GM18858 (cell line): ENCODE results near the gene OLFML2B.
"Not testable (repeated sequence)": the region's sequence is repeated elsewhere in the genome, so short reads cannot be mapped to it uniquely, and the experiment has no call there.

Experiments used
- ATAC-seq: cut with Tn5 transposase; IDR thresholded peaks from one replicate; pipeline ENCODE4 v1.9.1; 2021; ENCODE audit not compliant: unreplicated experiment

The OLFML2B gene

DNA sequence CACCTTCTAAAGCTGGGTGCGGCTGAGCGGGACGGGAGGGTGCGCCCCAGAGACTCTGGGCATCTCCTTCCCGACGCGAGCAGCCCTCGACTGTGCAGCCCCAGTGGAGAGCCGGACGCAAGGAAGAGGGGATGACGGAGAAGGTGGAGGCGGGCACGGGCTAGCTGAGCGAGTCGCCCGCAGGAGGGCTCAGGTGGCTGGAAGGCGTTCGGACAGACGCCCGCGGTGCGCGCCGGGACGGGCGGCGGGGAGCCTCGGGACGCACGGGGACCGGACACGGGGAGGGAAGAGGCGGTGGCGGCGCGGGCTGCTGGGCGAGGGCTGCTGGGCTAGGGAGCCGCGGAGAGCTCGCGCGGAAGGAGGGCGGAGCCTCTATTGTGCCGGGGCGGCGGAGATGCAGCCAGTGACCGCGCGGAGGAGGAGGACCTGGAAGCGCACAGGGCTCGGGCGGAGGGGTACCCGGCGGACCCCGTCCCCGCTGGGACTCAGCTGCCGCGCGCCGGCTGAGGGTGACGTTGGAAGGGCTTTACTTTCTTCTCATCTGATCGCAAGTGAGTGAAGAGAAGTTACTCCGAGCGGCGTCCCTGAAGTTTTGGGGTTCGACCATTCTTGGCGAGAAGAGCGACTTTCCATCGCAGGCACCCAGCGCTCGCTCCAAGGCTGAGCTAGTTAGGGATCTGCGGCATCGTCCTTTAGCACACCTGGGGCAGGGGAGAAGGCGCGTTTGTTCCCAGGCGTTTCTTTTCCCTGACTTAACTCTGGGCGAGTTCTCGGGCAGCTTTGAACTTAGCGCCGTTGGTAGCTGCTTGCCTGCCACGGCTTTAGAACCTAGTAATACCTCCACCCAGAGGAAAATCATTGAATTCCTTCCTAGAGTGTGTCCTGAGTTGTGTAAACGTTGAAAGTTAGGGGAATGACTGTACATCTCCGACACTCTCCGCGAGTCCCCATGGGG is at the start of gene OLFML2B:
Gene OLFML2B, minus strand, starts transcription at position 323 of the 955 bp plus-strand sequence. CDS start 439 bp downstream, outside the sequence.
- ATAC-seq, result no peak

DNA sequence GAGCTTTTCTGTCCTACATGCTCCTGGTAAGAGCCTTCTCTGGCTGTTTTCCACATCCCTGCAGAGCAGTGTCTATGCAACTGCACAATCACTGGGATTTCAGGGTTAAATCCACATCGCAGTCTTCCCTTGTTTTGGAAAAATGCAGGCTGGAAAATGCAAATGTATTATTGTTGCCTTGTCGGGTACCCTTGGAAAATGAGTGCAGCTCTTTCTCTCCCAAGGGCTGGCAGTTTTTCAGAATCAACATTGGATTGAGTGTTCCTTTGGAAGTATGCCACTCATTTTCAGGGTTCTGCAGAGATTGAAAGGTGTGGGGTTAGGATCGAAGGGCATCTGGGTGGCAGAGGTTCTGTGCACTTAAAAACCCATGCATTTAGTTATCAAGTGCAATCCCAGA is 49.1 kb upstream of the OLFML2B start:
- ATAC-seq, result no peak

DNA sequence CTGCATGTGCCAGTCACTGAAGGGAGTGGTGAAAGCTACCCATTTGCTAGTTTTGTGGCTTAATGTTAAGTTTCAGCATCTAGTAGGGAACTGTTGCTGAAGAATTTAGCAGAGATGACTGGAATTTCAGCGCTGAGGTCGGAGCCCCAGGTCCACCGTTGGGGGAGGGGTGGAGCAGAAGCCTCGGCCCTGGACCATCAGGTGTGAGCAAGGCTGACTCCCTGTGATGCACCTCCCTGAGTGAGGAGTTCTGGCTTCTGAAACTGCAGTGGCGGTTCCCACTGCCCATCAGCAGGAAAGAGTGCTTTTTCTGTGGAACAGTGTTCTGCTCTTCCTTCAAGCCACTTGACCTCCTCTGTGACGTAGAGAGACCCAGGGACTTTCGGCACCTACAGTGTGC is 47.2 kb upstream of the OLFML2B start:
- no peak for ATAC-seq

GRCh38 chr1:162070094-162070748 is 46.6 kb upstream of the OLFML2B start:
- no peak for ATAC-seq

GRCh38 chr1:162069334-162070093 is 45.8 kb upstream of the OLFML2B start, which contains the start of gene NOS1AP:
Gene NOS1AP, plus strand, starts transcription at chr1:162069691. Its CDS starts 487 bp downstream, at chr1:162070178.
- ATAC-seq, result peak; percentile 88

DNA sequence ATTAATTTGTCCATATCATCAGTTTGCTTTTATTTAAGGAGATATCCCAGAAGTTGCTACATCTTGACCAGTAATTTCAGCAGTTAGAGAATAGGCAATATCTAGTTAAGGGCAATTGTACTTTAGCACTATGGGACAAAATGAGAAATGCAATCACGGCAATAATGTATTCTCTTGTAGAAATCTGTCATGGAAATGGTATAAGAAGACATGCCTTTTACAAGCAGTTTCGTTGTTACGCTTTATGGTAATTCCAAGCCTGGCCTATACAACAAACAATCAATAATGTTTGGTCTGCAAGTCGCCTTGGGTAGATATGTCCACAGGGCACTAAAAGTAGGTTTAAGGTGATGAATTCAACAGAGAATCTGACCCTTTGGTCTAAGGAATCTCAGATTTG is 44.6 kb upstream of the OLFML2B start:
- no peak for ATAC-seq

- no peak for ATAC-seq
Measured at GRCh38 chr1:162067466-162067865, 43.8 kb upstream of the OLFML2B start.

DNA sequence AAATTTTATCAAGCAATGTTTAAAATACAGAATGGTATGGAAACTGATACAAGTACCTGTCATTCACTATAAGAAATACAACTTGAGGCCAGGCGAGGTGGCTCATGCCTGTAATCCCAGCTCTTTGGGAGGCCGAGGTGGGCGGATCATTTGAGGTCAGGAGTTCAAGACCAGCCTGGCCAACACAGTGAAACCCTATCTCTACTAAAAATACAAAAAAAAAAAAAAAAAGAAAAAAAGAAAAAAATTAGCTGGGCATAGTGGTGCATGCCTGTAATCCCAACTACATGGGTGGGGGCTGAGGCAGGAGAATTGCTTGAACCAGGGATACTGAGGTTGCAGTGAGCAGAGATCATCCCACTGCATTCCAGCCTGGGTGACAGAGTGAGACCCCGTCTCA is 43.2 kb upstream of the OLFML2B start:
- not testable (repeated sequence) for ATAC-seq

DNA sequence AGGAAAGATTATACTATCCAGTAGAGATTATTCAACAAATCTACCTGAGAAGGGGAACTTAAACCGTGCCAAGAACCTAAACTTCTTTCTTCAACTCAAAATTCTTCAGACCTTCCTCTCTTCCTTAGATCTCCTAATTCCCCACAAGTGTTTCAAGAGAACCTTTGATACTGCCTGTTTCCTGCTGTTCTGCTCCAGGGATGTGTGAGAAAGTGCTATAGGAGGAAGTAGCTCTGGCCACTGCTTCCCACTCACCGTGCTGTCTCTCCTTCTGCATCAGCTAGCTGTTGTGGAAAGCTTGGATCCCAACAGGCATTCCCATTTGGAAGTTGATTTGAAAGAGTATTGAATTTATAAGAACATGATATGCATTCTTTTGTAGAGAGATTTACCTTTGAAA is 41.3 kb upstream of the OLFML2B start:
- no peak for ATAC-seq

GRCh38 chr1:162062542-162063015 is 38.9 kb upstream of the OLFML2B start:
- ATAC-seq, result no peak

DNA sequence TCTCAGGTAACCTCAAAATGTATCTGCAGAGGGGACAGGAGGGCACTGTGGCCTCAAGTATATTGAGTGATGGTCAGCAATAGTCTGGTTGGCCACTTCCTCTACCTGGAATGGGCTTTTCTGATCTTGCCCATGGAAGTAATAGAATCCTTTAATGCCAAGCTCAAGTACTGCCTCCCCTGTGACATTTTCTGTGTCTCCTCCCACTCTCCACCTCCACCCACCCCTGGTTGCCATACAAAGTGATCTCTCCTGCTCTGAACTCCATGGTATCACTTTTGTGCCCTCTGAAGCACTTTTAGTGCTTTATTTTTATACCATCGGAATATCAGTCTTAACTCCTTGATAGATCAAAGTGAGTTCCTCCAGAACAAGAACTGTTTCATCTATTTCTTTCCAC is 36.6 kb upstream of the OLFML2B start:
- ATAC-seq, result no peak

DNA sequence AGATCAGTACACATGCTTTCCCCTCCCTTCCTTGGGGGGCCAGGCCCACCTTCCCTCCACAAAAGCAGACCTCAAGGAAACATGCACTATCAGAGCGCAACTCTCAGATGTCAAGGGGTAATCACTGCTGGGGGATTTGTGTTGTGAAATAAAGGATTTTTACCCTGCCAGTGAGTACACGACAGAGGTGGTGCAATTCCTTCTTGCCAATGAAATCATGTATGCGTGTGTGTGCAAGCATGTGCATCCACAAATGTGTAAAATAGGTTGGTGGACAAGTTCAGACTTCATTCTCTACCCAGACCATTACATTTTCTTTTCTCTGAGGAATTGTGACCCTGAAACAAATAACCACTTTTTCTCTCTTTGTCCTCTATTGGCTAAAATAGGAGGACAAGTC is 36.1 kb upstream of the OLFML2B start:
- no peak for ATAC-seq

DNA sequence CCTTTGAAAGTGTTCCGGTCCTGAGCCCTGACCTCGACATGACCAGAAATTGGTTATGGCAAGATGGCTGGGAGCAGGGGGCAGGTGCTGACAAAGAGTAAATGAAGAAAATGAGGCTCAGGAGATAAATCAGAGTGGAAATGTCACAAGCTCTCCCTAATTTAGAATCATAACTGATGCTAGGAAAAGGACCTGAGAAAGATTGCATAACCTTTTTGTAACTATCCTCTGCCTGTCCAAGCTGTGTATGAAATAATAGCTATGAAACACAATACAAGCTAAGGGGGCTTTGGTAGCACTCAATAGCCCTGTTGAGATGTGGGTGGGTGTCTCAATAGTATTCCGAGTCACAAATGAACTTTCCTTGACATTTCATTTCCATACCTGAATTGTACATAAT is 32.9 kb upstream of the OLFML2B start:
- ATAC-seq, result no peak

- no peak for ATAC-seq
Measured at GRCh38 chr1:162056043-162056442, 32.4 kb upstream of the OLFML2B start.

DNA sequence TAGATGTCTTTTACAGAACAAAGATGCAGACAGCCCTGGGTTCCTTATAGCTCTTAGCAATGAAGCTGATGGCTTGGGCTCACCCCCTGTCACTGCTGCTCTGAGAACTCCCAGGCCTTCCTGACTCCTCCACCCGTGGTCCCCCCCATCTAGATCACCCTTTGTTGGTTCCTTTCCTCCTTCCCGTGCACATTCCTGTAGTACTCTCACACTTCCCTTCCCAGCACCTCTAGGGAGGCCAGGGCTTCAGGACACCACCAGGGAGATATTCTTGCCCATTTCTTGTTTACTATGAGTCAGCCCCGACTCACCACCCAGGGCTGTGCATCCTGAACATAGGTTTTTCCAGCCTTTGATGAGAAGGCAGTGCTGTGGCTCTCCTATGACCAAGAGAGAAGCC is 31.4 kb upstream of the OLFML2B start:
- no peak for ATAC-seq

DNA sequence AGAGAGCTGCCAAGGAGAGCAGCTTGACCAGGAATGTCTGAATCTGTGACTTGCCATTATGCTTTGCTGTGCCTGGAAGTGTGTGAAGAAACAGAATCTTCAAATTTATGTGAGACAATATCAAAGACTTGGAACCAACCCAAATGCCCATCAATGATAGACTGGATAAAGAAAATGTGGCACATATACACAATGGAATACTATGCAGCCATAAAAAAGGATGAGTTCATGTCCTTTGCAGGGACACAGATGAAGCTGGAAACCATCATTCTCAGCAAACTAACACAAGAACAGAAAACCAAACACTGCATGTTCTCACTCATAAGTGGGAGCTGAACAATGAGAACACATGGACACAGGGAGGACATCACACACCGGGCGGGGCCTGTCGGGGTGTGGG is 30.3 kb upstream of the OLFML2B start:
- ATAC-seq, result not testable (repeated sequence)

DNA sequence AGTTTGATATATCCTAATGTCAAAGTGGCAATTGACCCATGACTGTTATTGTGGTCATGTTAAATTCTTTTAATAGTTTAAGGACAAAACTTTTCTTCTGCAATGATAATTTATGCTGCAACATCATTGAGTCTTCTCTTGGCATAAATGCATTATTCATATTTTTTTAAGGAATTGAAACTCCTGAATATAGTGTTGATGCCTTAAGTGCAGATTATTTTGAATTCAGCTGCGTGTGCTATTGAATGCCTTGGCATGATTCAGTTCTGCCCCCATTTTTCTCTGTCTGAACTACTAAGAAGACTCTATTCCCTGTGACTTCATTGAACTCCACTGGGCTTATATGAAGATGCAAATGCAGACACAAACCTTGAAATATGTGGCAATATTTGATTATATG is 23.3 kb upstream of the OLFML2B start:
- no peak for ATAC-seq

GRCh38 chr1:162042361-162042760 is 18.7 kb upstream of the OLFML2B start:
- no peak for ATAC-seq

- no peak for ATAC-seq
Measured at GRCh38 chr1:162040657-162041056, 17.0 kb upstream of the OLFML2B start.

GRCh38 chr1:162040001-162040400 is 16.3 kb upstream of the OLFML2B start:
- ATAC-seq, result no peak

GRCh38 chr1:162038624-162039023 is 15.0 kb upstream of the OLFML2B start:
- ATAC-seq, result no peak
